HepG2 (cell line): ENCODE measurements around the gene C1QTNF1. TPM values are rescaled to one million over a fixed set of nuclear protein-coding genes. Genes with fewer than 3 reads are reported as not detected.

Experiments used
- AKNA ChIP-seq: sonication (generic); formaldehyde crosslinking; IDR thresholded peaks from 2 replicates; pipeline ENCODE4 v1.4.0; 2020; ENCODE audit warnings: missing genetic modification reagents, borderline replicate concordance
- DNMT1 ChIP-seq: sonication (generic); formaldehyde crosslinking; IDR thresholded peaks from 2 replicates; pipeline ENCODE4 v1.5.1; 2020; ENCODE audit warnings: mild to moderate bottlenecking, missing genetic modification reagents
- HOMEZ ChIP-seq: IDR thresholded peaks from 2 replicates; pipeline ENCODE4 v1.6.1; 2016; ENCODE audit warnings: low read depth
- MBNL3 ChIP-seq: fragments of 250-450 bp; sonication (Bioruptor Pico); conservative IDR thresholded peaks from 2 replicates; pipeline ENCODE4 v1.8.0; 2022; ENCODE audit warnings: mild to moderate bottlenecking, inconsistent platforms
- PAWR ChIP-seq: sonication (generic); formaldehyde crosslinking; IDR thresholded peaks from 2 replicates; pipeline ENCODE4 v1.4.0; 2020; ENCODE audit warnings: missing genetic modification reagents, mild to moderate bottlenecking, borderline replicate concordance
- PHB2 ChIP-seq: fragments of 450-650 bp; IDR thresholded peaks from 2 replicates; pipeline ENCODE4 v1.6.1; 2018; ENCODE audit not compliant: partially characterized antibody
- PRDM10 ChIP-seq: sonication (generic); formaldehyde crosslinking; IDR thresholded peaks from 2 replicates; pipeline ENCODE4 v1.4.0; 2020; ENCODE audit warnings: low read depth, missing genetic modification reagents
- THAP11 ChIP-seq: IDR thresholded peaks from 2 replicates; pipeline ENCODE4 v1.6.1; 2016; ENCODE audit warnings: missing biosample characterization, missing genetic modification reagents
- ZNF24 ChIP-seq: fragments of 450-650 bp; IDR thresholded peaks from 2 replicates; pipeline ENCODE4 v1.6.1; 2017; ENCODE audit warnings: antibody characterized with exemption, mild to moderate bottlenecking
- ZNF546 ChIP-seq: sonication (generic); formaldehyde crosslinking; conservative IDR thresholded peaks from 2 replicates; pipeline ENCODE4 v1.8.1; 2023; ENCODE audit warnings: mild to moderate bottlenecking, missing genetic modification reagents
- ZNF652 ChIP-seq: IDR thresholded peaks from 2 replicates; pipeline ENCODE4 v1.6.1; 2016; ENCODE audit warnings: low read depth, borderline replicate concordance
- ZNF839 ChIP-seq: sonication (generic); formaldehyde crosslinking; IDR thresholded peaks from 2 replicates; pipeline ENCODE4 v1.4.0; 2020; ENCODE audit warnings: missing genetic modification reagents, mild to moderate bottlenecking, borderline replicate concordance
- ZSCAN29 ChIP-seq: sonication (generic); formaldehyde crosslinking; conservative IDR thresholded peaks from 2 replicates; pipeline ENCODE4 v1.4.0; 2020; ENCODE audit warnings: mild to moderate bottlenecking, missing genetic modification reagents
- polyA plus RNA-seq, 8 experiments: library from polyadenylated mRNA; depleted of rRNA in 3 of 8; stranded (reverse) in 7 of 8; unstranded in 1 of 8; fragments of >200 nt; fragmentation: Illumina TruSeq in 4 of 8; extraction: Trizol in 4 of 8; gene quantifications; 2 replicates each; pipeline versions ENCODE4 v1.2.1 to v1.2.3, GENCODE V29; 2011 to 2016; ENCODE audit warnings: low read depth in 4 of 8, missing spikeins in 1 of 8, mixed read lengths in 1 of 8; ENCODE audit not compliant: insufficient read depth in 1 of 8
- total RNA-seq, 5 experiments: library from RNA; depleted of rRNA; stranded (reverse); fragments of >200 nt; fragmentation: Illumina TruSeq; extraction: Trizol; gene quantifications; 2 replicates each; pipeline ENCODE4 v1.2.3, GENCODE V29; 2016; ENCODE audit warnings: low read depth in 1 of 5

Gene C1QTNF1
- total and polyA plus RNA-seq, 2 of the 13 experiments (the other 11 are each of a cell fraction or from before 2014, with no cell fraction given), result 0.18 to 0.86 TPM

GRCh38 chr17:79026376-79027273, 2.7 kb downstream of the C1QTNF1 start (continued):
- TF ChIP-seq AKNA (CRISPR knock-in tag) (no peak), ZNF839 (CRISPR knock-in tag) (peak; percentile 90; the same call in 1 of the 2 replicates), PAWR (CRISPR knock-in tag) (no peak), PHB2 (no peak), MBNL3 (CRISPR knock-in tag) (no peak), ZNF546 (no peak), THAP11 (CRISPR knock-in tag) (peak; percentile 62), ZNF652 (CRISPR knock-in tag) (no peak), DNMT1 (no peak), ZSCAN29 (CRISPR knock-in tag) (peak; percentile 84; the same call in 1 of the 2 replicates), HOMEZ (CRISPR knock-in tag) (0 out of 2 replicates have a peak, but pooled peaks have one; percentile 20), ZNF24 (no peak), PRDM10 (CRISPR knock-in tag) (peak; percentile 97)
